Hippocampal formation (tissue), 2 donors: Measurements from ENCODE around the gene CASP3.
A peak's percentile ranks its signal among the peaks of the same experiment; 100 is the strongest.
"Not testable (repeated sequence)": the region's sequence is repeated elsewhere in the genome, so short reads cannot be mapped to it uniquely, and the experiment has no call there.

Source experiments
- DNase-seq, 2 donors: peaks; one replicate each; lab custom pipeline; 2025; lab: John Stamatoyannopoulos, UW

Gene CASP3

GRCh38 chr4:184664445-184665210 lies 15.4 kb upstream of the CASP3 start:
- no peak for DNase-seq

- no peak for DNase-seq
These were observed 13.0 kb upstream of the CASP3 start for GRCh38 chr4:184662236-184662635.

GRCh38 chr4:184660978-184661377 lies 11.7 kb upstream of the CASP3 start:
- no peak for DNase-seq

- DNase-seq: not testable (repeated sequence)
These were observed 8.6 kb upstream of the CASP3 start for GRCh38 chr4:184657820-184658219.

GRCh38 chr4:184657144-184657543 lies 7.9 kb upstream of the CASP3 start:
- no peak for DNase-seq

GRCh38 chr4:184655889-184656869 lies 6.9 kb upstream of the CASP3 start:
- no peak for DNase-seq

- DNase-seq: no peak
These were observed 4.4 kb upstream of the CASP3 start for GRCh38 chr4:184653650-184654049.

- not testable (repeated sequence) for DNase-seq
These were observed 3.4 kb upstream of the CASP3 start for GRCh38 chr4:184652681-184653080.

GRCh38 chr4:184651899-184652298 lies 2.7 kb upstream of the CASP3 start:
- DNase-seq: no peak

GRCh38 chr4:184649971-184650855 lies 966 bp upstream of the CASP3 start:
- no peak for DNase-seq

GRCh38 chr4:184648313-184649025 lies 778 bp downstream of the CASP3 start:
- DNase-seq: peak; percentile 16 to 46

GRCh38 chr4:184648054-184648312 lies 1.3 kb downstream of the CASP3 start:
- no peak for DNase-seq

GRCh38 chr4:184647266-184648053 lies 1.8 kb downstream of the CASP3 start:
- DNase-seq: no peak

- DNase-seq: peak in 1 of 2 donors; percentile 48
These were observed 3.2 kb downstream of the CASP3 start for GRCh38 chr4:184645904-184646610.

- DNase-seq: no peak
These were observed 4.5 kb downstream of the CASP3 start for GRCh38 chr4:184644553-184645307.

GRCh38 chr4:184643731-184644130 lies 5.5 kb downstream of the CASP3 start:
- no peak for DNase-seq

GRCh38 chr4:184641451-184641850 lies 7.8 kb downstream of the CASP3 start:
- DNase-seq: no peak

GRCh38 chr4:184641022-184641421 lies 8.2 kb downstream of the CASP3 start:
- DNase-seq: no peak

GRCh38 chr4:184636897-184637296 lies 12.3 kb downstream of the CASP3 start:
- DNase-seq: no peak
